HG03025 (cell line): ENCODE data around the gene USP30.
A peak's percentile ranks its signal among the peaks of the same experiment; 100 is the strongest.

ENCODE experiments used
- ATAC-seq: cut with Tn5 transposase; IDR thresholded peaks from one replicate; pipeline ENCODE4 v1.9.1; 2021; ENCODE audit warnings: mild to moderate bottlenecking, moderate library complexity; ENCODE audit not compliant: unreplicated experiment, low FRiP score

USP30 gene

GRCh38 chr12:109093022-109093918 is 40.9 kb downstream of the USP30 start, which contains the start of gene ALKBH2:
ALKBH2 (minus strand) TSS chr12:109093472; CDS start chr12:109092786, 686 bp downstream.
- ATAC-seq = peak; percentile 58

- no peak for ATAC-seq
These were observed 44.7 kb downstream of the USP30 start for GRCh38 chr12:109097140-109097434.

GRCh38 chr12:109097435-109098182 is 45.2 kb downstream of the USP30 start, which contains the start of gene UNG:
UNG (plus strand) TSS chr12:109097597; CDS start chr12:109097680, 83 bp downstream.
- peak; percentile 76 for ATAC-seq

GRCh38 chr12:109098183-109098604 is 45.8 kb downstream of the USP30 start:
- peak; percentile 18 for ATAC-seq

- ATAC-seq = no peak
These were observed 46.3 kb downstream of the USP30 start for GRCh38 chr12:109098651-109099050.

GRCh38 chr12:109099431-109100020 is 47.1 kb downstream of the USP30 start:
- no peak for ATAC-seq

- ATAC-seq = no peak
These were observed 48.4 kb downstream of the USP30 start for GRCh38 chr12:109100741-109101140.

GRCh38 chr12:109102491-109102890 is 50.1 kb downstream of the USP30 start:
- ATAC-seq = no peak

GRCh38 chr12:109105176-109105575 is 52.8 kb downstream of the USP30 start:
- no peak for ATAC-seq

- ATAC-seq = no peak
These were observed 57.5 kb downstream of the USP30 start for GRCh38 chr12:109109746-109110350.

GRCh38 chr12:109110988-109111495 is 58.7 kb downstream of the USP30 start:
- peak; percentile 55 for ATAC-seq

GRCh38 chr12:109112720-109113465 is 60.5 kb downstream of the USP30 start:
- no peak for ATAC-seq

- ATAC-seq = no peak
These were observed 61.4 kb downstream of the USP30 start for GRCh38 chr12:109113661-109114321.

- ATAC-seq = no peak
These were observed 62.3 kb downstream of the USP30 start for GRCh38 chr12:109114644-109115043.

- ATAC-seq = no peak
These were observed 63.0 kb downstream of the USP30 start for GRCh38 chr12:109115404-109115757.

GRCh38 chr12:109115758-109116610 is 63.6 kb downstream of the USP30 start, which contains the start of gene ACACB:
ACACB (plus strand) TSS chr12:109116587; CDS start chr12:109139406, 22,819 bp downstream.
- ATAC-seq = no peak

GRCh38 chr12:109116611-109116949 is 64.2 kb downstream of the USP30 start:
- ATAC-seq = no peak

GRCh38 chr12:109120095-109120494 is 67.7 kb downstream of the USP30 start:
- ATAC-seq = no peak
